Upper lobe of left lung (tissue), 6 donors: Measurements from ENCODE around the gene SYT8. TPM values are rescaled to one million over a fixed set of nuclear protein-coding genes. Genes with fewer than 3 reads are reported as not detected.
"Not testable (repeated sequence)": the region's sequence is repeated elsewhere in the genome, so short reads cannot be mapped to it uniquely, and the experiment has no call there.

Experiments
- ATAC-seq, 2 donors: fragments of 200-7000 bp; cut with Tn5 transposase; one replicate each; pipeline ENCODE4 v1.9.1; 2022; ENCODE audit warnings: mild to moderate bottlenecking in 2 of 2, moderate library complexity in 2 of 2; ENCODE audit not compliant: low FRiP score in 2 of 2
- DNase-seq, 2 donors: peaks; one replicate each; pipeline ENCODE4 v3.0.0-alpha.2; 2019 to 2020
- H3K27ac ChIP-seq, 4 donors: fragments of 200-600 bp; sonication (generic); one replicate each; pipeline ENCODE4 v1.5.1; 2016 to 2019
- H3K27me3 ChIP-seq, 4 donors: fragments of 200-600 bp; sonication (generic); one replicate each; pipeline ENCODE4 v1.5.1; 2017 to 2019
- H3K36me3 ChIP-seq, 4 donors: fragments of 200-600 bp; sonication (generic); one replicate each; pipeline ENCODE4 v1.5.1; 2016 to 2019
- H3K4me1 ChIP-seq, 4 donors: fragments of 200-600 bp; sonication (generic); one replicate each; pipeline ENCODE4 v1.5.1; 2018 to 2019
- H3K4me3 ChIP-seq, 4 donors: fragments of 200-600 bp; sonication (generic); one replicate each; pipeline ENCODE4 v1.5.1; 2017 to 2019; ENCODE audit warnings: mild to moderate bottlenecking in 2 of 4, moderate library complexity in 1 of 4
- H3K9me3 ChIP-seq, 4 donors: fragments of 200-600 bp; sonication (generic); one replicate each; pipeline ENCODE4 v1.5.1; 2018 to 2019
- CTCF ChIP-seq, 6 experiments: fragments of 450-650 bp in 4 of 6; fragments of 200-600 bp in 2 of 6; sonication (generic) in 2 of 6; IDR thresholded peaks; one replicate each; pipeline ENCODE4 v1.5.1; 2016 to 2019; ENCODE audit warnings: antibody characterized with exemption in 6 of 6
- EP300 ChIP-seq, 4 donors: sonication (generic); formaldehyde crosslinking; IDR thresholded peaks; one replicate each; pipeline ENCODE4 v1.5.1; 2017; ENCODE audit warnings: antibody characterized with exemption in 4 of 4, control low read depth in 2 of 4
- POLR2A ChIP-seq, 4 donors: fragments of 450-650 bp; IDR thresholded peaks; one replicate each; pipeline ENCODE4 v1.5.1; 2016 to 2017; ENCODE audit warnings: antibody characterized with exemption in 4 of 4, mild to moderate bottlenecking in 2 of 4
- POLR2AphosphoS5 ChIP-seq, 2 donors: sonication (generic); formaldehyde crosslinking; IDR thresholded peaks; one replicate each; pipeline ENCODE4 v1.5.1; 2017; ENCODE audit warnings: antibody characterized with exemption in 2 of 2
- WGBS, 2 donors: methylation state at CpG; one replicate each; pipeline ENCODE4 v1.1.5; 2017 to 2018; 5-methylcytosine and 5-hydroxymethylcytosine counted together
- total RNA-seq, 6 donors: library from RNA; depleted of rRNA in 4 of 6; stranded (reverse); fragments of >200 nt in 4 of 6; gene quantifications; one replicate each; pipeline versions ENCODE4 v1.1.0 to v1.2.1, GENCODE V29; 2016 to 2021
- donor health status: DM: no; HTN: no; CAD: no; lungs with moderate emphysema.
- donor health status: DM: no; HTN: yes; CAD: no; lungs with severe emphysema.

The SYT8 gene
- total RNA-seq, 6 donors from 2014 or later: 7.4 to 31.3 (median 22.9) TPM

- no peak overlapping the region for H3K27ac ChIP-seq
- WGBS, 2 donors: 36 to 48% methylated on average over 8 to 11 of the region's 11 CpGs
- peaks cover 0 to 18% (median 10%) of the 10 kb centered on the region in 4 donors for H3K4me1 ChIP-seq
These were observed 38.4 kb downstream of the SYT8 start for GRCh38 chr11:1873048-1873812.

GRCh38 chr11:1873813-1874150, 39.0 kb downstream of the SYT8 start:
- H3K27ac ChIP-seq, H3K4me3 ChIP-seq, ATAC-seq, H3K27me3 ChIP-seq, H3K36me3 ChIP-seq, H3K9me3 ChIP-seq, DNase-seq: not testable (repeated sequence)
- H3K4me1 ChIP-seq: peaks cover 0 to 18% (median 10%) of the 10 kb centered on the region in 4 donors
- 87% methylated on average over 12 to 15 of the region's 17 CpGs for WGBS, 2 donors

More at GRCh38 chr11:1873048-1873812, 38.4 kb downstream of the SYT8 start:
- Histone ChIP-seq H3K4me3 (no peak overlapping the region), H3K36me3 (no peaks in the 10 kb centered on the region), H3K27me3 (no peaks in the 10 kb centered on the region), H3K9me3 (no peaks in the 10 kb centered on the region)
- DNase-seq (peak in 1 of 2 donors; percentile 54), ATAC-seq (peak in 1 of 2 donors; percentile 32)
- no peak for TF ChIP-seq EP300 (IDR thresholded peaks at IDR 0.05)
- no peak for TF ChIP-seq POLR2AphosphoS5 (IDR thresholded peaks at IDR 0.05)
- TF ChIP-seq POLR2A (IDR thresholded peaks at IDR 0.05): no peak
- TF ChIP-seq CTCF (IDR thresholded peaks at IDR 0.05): no peak

- not testable (repeated sequence) for ATAC-seq, H3K9me3 ChIP-seq, H3K36me3 ChIP-seq, H3K27me3 ChIP-seq, H3K4me3 ChIP-seq, H3K27ac ChIP-seq
- peak in 1 of 2 donors; percentile 69 for DNase-seq
- 85 to 90% methylated on average over 9 to 16 of the region's 17 CpGs for WGBS, 2 donors
- H3K4me1 ChIP-seq: peaks cover 0 to 18% (median 10%) of the 10 kb centered on the region in 4 donors
These were observed 39.8 kb downstream of the SYT8 start for GRCh38 chr11:1874441-1875092.

GRCh38 chr11:1875093-1875850, 40.5 kb downstream of the SYT8 start:
- 82 to 95% methylated on average over 7 to 20 of the region's 28 CpGs for WGBS, 2 donors
- Histone ChIP-seq H3K27ac (no peak overlapping the region), H3K36me3 (no peaks in the 10 kb centered on the region), H3K4me1 (peaks cover 0 to 18% (median 10%) of the 10 kb centered on the region in 4 donors), H3K9me3 (no peaks in the 10 kb centered on the region), H3K4me3 (no peak overlapping the region), H3K27me3 (no peaks in the 10 kb centered on the region)
- ATAC-seq: no peak
- TF ChIP-seq POLR2A (IDR thresholded peaks at IDR 0.05): no peak
- TF ChIP-seq CTCF (IDR thresholded peaks at IDR 0.05): no peak
- TF ChIP-seq POLR2AphosphoS5 (IDR thresholded peaks at IDR 0.05): no peak
- no peak for TF ChIP-seq EP300 (IDR thresholded peaks at IDR 0.05)
- DNase-seq: peak in 1 of 2 donors; percentile 64

- H3K4me1 ChIP-seq: peaks cover 0 to 18% (median 8%) of the 10 kb centered on the region in 4 donors
- WGBS, 2 donors: 94% methylated on average over 10 of the region's 13 CpGs; no CpG with 5 or more reads in 1 of the 2 donors
- not testable (repeated sequence) for ATAC-seq, H3K9me3 ChIP-seq, H3K27me3 ChIP-seq, H3K27ac ChIP-seq, H3K4me3 ChIP-seq, H3K36me3 ChIP-seq
- DNase-seq: peak; percentile 16 to 77
These were observed 41.1 kb downstream of the SYT8 start for GRCh38 chr11:1875851-1876301.
